Cardiac septum (tissue), 1 donor: Measurements from ENCODE around the gene GIT2. TPM values are rescaled to one million over a fixed set of nuclear protein-coding genes. Genes with fewer than 3 reads are reported as not detected.
"Not testable (repeated sequence)": the region's sequence is repeated elsewhere in the genome, so short reads cannot be mapped to it uniquely, and the experiment has no call there.

ENCODE experiments used
- DNase-seq: peaks from one replicate; pipeline ENCODE4 v3.0.0-alpha.2; 2020; ENCODE audit warnings: low spot score
- intact Hi-C: fragments of 100-400 bp; cut with DNase I; formaldehyde crosslinking; loops from one replicate; pipeline ENCODE4 v1.14.0; 2022
- total RNA-seq: library from RNA; stranded (reverse); fragmentation: NEBNext Ultra II Directional; extraction: Animal tissue kit (Norgen Biotek cat#: 25700); gene quantifications from one replicate; pipeline ENCODE4 v1.2.1, GENCODE V29; 2021
- donor health status: DM: no; HTN: no; CAD: no.

The GIT2 gene
- total RNA-seq, 1 donor from 2014 or later: 31.2 TPM

GRCh38 chr12:109929326-109929725, 66.8 kb downstream of the GIT2 start:
- DNase-seq, intact Hi-C loops: not testable (repeated sequence)

DNA sequence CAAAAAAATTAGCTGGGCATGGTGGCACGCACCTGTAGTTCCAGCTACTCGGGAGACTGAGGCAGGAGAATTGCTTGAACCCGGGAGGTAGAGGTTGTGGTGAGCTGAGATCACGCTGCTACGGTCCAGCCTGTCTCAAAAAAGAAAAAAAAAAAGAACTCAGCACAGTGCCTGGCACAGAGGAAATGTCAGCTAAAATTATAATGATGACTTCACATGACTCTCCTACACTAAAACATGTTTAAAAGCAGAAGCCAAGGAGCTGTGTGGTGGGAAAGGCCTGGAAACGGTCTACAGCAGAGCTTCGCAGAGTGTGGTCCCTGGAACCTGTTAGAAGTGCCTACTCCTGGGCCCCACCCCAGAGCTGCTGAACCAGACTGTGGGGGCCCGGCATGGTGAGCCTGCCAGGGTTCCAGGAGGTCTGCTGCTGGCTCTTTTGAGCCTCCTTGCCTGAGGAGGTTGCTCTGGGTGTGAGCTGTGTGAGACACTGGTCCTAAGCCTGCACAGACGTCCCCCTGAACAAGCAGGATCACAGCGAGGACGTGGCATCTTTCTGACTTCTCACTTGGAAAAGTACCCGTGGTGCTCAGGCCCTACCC, 68.0 kb downstream of the GIT2 start:
- intact Hi-C loops: no loop called here
- no peak for DNase-seq

DNA sequence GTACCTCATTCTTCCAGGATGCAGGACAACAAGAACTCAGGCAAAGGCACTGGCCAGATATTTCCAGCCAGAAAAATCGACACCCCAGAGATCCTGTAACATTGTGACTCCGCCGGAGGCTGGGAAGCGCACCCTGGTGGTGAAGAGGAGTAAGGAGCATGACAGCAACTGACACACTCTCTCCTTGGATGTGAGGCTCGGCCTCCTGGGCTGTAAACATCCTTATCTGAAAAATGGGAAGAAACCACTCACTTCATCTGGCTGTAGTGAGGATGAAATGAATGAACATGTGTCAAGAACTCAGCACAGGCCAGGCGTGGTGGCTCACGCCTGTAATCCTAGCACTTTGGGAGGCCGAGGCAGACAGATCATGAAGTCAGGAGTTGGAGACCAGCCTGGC, 68.5 kb downstream of the GIT2 start:
- intact Hi-C loops: no loop called here
- DNase-seq: no peak

- DNase-seq: no peak
- intact Hi-C loops: no loop called here
Measured at GRCh38 chr12:109926488-109927210, 69.5 kb downstream of the GIT2 start.

DNA sequence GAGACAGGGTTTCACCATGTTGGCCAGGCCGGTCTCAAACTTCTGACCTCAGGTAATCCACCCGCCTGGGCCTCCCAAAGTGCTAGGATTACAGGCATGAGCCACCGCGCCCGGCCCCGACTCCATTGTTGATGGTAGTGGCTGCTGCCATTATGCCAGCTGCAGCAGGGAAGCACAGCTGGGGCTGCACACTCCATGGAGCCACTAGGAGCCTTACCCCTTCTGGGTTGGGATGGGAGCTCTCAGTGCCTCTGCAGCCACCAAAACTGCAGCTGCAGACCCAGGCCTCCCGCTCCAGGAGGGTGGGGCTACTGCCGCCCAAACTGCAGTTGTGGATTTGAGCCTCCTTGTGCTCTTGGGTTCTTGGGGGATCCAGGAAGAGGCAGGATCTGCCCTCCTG, 70.2 kb downstream of the GIT2 start:
- intact Hi-C loops: no loop called here
- no peak for DNase-seq

DNA sequence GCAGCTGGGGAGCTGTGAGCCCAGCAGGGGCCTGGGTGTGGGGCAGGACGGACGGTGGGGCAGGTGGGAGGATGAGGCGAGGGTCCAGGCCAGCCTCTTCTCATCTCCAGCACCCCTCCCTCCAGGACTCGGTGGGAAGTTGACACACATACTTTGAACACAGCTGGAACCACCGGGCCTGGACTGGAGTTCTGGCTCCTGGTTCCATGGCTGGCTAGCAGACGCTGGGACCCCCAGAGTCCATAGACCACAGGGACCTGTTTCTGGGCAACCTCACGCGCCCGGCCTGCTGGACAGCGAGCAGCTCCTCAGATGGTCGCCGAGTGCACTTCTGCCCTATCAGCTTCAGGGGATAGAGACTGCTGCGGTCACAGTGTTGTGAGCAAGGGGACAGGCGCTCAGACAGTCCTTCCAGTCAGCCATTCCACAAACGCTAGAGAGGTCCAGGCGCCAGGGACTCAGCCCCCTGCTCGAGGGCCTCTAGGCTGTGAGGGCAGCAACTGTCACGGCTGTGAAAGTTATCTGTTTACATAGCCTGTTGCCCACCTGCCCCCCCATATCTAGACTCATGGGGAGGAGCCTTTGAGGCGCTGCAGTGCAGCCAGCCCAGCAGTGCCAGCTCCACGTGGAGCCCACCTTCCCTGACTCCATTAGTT, 70.9 kb downstream of the GIT2 start:
- DNase-seq: no peak
- intact Hi-C loops: no loop called here

DNA sequence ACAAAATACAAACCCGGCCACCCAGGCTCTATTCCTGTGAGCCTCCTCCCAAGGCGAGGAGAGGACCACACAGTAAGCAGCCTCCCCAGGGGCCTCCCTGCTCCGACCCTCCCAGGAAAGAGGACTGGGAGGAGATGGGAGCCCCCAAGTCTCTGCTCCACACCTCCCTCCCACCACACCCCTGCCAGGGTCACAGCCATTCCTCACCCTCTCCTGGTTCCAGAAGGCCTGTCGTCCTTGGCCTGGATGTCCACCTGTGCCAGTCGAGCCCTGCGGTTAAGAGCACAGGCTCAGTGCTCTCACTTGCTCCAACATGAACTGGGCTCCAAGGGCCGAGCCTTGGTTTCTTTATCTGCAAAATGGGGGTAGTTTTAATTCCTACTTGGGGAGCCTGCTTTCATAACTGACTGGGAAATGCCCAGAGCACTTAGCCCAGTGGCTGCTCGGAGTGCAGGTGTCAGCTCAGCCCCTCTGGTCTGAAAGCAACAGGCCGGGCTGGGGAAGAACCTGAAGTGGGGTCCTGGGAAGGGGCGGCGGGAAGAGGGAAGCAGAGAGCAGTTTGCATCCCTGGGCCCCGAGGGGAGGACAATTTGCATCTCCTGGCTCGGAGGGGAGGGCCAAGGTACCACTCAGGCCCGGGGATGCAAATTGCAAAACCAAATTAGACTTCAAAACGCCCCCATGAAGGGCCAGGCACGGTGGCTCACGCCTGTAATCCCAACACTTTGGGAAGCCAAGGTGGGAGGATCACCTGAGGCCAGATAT, 72.5 kb downstream of the GIT2 start:
- DNase-seq: no peak
- intact Hi-C loops: no loop called here

DNA sequence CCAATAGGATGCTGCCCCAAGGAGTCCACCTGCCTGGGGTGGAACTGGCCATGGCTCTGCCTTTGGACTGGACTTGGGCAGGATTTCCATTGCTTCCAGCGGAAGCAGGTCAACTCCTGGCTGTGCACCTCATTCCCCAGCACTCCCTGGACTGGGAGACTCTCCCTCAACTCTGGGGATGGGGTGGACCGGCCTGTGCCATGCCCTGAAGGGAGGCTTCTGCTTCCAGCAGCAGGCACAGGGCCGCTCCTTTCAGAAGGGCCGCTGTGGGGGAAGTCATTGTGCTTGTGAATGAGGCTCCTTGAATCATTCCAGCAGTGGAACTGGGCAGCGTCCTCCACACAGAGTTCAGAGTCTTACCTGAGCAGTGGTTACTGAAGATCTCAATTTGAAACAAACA, 73.1 kb downstream of the GIT2 start:
- DNase-seq: no peak
- intact Hi-C loops: no loop called here

DNA sequence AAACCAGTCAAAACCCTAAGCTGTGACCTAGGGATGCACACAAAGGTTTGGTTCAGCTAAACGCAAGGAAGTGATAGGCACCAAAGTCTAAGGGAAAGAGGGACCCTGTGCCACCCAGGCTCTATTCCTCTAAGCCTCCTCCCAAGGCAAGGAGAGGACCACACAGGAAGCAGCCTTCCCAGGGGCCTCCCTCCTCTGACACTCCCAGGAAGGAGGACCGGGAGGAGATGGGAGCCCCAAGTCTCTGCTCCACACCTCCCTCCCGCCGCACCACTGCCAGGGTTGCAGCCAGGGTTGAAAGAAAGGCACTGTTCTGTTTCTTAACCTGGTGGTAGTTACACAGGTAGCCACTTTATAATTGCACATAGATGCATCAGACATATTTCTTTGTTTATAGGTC, 74.2 kb downstream of the GIT2 start:
- no peak for DNase-seq
- intact Hi-C loops: no loop called here

- no peak for DNase-seq
- intact Hi-C loops: no loop called here
Measured at GRCh38 chr12:109920261-109920780, 75.8 kb downstream of the GIT2 start.

GRCh38 chr12:109919456-109919855, 76.7 kb downstream of the GIT2 start:
- intact Hi-C loops: no loop called here

GRCh38 chr12:109916045-109916444, 80.1 kb downstream of the GIT2 start:
- no peak for DNase-seq
- intact Hi-C loops: no loop called here

More at GRCh38 chr12:109919456-109919855, 76.7 kb downstream of the GIT2 start:
- DNase-seq: no peak

DNA sequence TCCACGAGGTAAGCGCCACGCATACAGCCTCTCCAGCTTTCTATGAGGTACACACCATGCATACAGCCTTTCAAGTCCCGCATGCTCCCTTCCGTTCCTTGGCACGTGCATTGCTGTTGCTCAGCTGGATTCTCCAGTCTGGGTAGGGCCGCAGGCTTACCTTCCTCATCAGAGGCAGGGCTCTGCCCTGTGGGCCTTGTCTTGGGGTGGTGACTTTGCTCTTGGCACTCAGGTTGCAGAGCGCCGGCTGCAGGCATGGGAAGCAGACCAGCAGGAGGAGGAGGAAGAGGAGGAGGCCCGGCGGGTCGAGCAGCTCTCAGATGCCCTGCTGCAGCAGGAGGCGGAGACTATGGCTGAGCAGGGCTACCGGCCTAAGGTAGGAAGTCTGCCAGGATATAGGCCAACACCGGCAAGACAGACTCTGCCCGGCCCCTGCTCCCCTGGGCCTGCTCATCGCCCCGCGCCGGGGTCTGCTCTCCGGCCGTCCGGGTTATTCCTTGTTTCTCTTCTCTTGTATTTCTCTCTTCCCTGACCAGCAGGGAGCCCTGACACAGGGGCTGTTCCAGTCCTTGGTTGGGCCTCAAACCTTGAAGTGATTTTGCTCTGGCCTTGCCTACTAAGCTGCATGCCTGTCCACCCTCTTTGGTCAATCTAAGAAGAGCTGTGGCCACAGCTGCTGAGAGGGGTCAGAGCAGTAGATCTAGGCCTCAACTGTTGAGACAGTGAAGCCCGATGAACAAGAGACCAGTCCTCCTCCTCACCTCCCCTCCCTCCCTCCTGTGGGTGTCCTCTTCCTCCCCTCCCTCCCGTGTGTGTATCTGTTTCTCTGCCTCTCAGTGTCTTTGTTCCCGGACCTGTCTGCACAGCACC, 80.8 kb downstream of the GIT2 start:
- intact Hi-C loops: no loop called here
- DNase-seq: no peak

DNA sequence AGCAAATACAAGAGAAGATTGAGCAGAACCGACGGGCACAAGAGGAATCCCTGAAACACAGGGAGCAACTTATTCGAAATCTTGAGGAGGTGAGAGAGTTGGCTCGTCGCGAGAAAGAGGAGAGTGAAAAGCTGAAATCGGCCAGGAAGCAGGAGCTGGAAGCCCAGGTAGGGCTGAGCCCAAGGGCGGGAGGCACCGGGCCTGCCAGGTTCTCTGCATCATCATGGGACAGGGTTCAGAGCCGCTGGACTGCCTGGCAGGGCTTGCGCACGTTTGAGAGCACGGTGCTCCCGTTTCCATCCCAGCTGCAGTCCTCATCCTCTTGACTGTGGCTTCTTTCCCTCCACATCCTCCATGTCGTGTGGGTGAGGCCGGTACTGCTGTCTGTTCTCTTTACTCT, 81.7 kb downstream of the GIT2 start:
- no peak for DNase-seq
- intact Hi-C loops: no loop called here

DNA sequence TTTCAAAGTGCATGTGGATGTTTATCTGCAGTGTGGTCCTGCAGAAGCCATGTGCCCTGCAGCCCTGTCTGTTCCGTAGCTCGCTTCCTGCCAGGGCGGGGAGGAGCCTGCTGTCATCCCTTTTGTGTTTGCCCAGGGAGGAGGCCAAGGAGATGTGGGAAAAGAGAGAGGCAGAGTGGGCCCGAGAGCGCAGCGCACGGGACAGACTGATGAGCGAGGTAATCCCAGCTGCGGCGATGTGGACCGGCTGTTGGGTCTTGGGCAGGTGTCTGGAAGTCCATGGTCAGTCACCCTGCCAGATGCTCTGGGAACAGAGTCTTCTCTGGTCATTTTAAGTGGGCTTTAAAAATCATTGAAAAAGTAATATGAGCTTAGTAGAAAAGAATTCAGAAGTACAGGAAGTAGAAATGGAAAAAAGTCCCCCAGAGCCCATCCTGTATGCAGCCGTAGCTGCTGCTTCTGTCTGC, 83.3 kb downstream of the GIT2 start:
- intact Hi-C loops: no loop called here
- no peak for DNase-seq

DNA sequence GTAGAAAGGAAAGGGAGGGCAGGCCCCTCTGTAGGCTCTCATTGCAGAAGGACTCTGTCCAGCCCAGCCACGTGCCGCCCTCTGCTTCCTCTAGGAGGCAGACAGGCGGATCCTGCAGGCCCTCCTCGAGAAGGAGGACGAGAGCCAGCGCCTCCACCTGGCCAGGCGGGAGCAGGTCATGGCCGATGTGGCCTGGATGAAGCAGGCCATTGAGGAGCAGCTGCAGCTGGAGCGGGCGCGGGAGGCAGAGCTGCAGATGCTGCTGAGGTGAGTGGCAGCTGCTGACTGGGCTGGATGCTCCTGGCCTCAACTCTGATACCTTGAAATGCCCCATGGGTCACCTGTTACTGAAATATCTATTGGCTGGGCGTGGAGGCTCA, 85.2 kb downstream of the GIT2 start:
- intact Hi-C loops: no loop called here
- DNase-seq: no peak

DNA sequence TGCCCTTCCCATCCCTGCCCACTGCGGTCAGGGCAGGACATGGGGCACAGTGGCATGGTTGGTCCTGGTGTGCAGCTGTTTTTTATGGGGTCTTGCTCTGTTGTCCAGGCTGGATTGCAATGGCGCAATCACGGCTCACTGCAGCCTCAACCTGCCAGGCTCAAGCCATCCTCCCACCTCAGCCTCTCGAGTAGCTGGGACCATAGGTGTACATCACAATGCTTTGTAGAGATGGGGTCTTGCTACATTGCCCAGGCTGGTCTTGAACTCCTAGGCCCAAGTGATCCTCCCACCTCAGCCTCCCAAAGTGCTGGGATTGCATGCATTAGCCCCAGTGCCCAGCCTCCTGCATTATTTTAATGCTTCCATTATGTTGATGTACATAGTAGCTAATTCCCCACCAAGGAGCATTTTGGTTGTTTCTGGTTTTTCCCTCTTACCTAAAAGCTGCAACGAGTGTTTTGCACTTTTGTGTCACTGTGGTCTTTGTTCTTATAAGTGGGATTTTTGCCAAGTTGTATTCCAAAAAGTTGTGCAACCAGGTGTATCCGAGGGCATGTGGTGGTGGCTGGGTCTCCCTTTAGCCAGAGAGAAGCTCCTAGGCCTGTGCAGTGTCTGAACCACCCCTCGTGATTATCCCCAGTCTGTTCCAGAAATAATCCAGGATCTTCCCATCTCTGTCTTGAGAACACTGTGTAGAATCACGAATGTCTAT, 85.8 kb downstream of the GIT2 start:
- no peak for DNase-seq
- intact Hi-C loops: no loop called here

DNA sequence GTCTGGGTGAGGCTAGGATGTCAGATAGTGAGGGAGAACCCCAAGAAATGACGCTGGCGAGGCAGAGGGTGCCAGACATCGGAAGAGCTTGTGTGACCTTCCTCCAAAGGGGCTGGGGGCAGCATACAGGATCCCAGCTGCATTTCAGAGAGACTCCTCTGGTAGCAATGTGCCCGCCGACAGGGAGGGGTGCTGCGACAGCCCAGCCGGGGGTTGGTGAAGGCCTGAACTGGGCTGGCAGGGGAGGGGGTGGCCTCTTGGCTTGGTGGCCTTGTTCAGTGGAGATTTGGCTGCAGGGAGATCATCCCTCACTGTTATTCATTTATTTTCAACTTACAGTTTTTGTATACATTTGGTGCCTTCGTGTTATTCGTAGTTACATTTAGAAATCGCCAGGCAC, 90.9 kb downstream of the GIT2 start:
- DNase-seq: no peak
- intact Hi-C loops: no loop called here
